MCF 10A (cell line): Measurements from ENCODE around the gene ANXA4. TPM values are rescaled to one million over a fixed set of nuclear protein-coding genes. Genes with fewer than 3 reads are reported as not detected.

Experiments used
- BruUV-seq: library from RNA; stranded (reverse); fragments of 400-500 nt; replicated peaks from 2 replicates; lab custom pipeline; 2021; lab: Mats Ljungman, UMichigan
- CTCF ChIA-PET: fragments of 300-600 bp; sonication (Branson Sonifier 250); formaldehyde crosslinking; extraction: SDS; loops from one replicate; lab custom pipeline; 2021; ENCODE audit warnings: antibody characterized with exemption, inconsistent platforms; lab: Yijun Ruan, JAX
- POLR2A ChIA-PET: fragments of 300-600, 350-650 bp; sonication (Branson Sonifier 250); formaldehyde crosslinking; extraction: SDS; loops from one replicate; lab custom pipeline; 2020; ENCODE audit warnings: antibody characterized with exemption, inconsistent platforms; lab: Yijun Ruan, JAX
- DNase-seq: peaks from one replicate; pipeline ENCODE4 v3.0.0-alpha.2; 2018; ENCODE audit not compliant: unreplicated experiment
- H3K27ac Mint-ChIP-seq: one replicate; pipeline ENCODE4 v1.8.0; 2022; ENCODE audit warnings: mild to moderate bottlenecking, low read depth, mixed read lengths; ENCODE audit not compliant: unreplicated experiment
- H3K27me3 Mint-ChIP-seq: one replicate; pipeline ENCODE4 v1.8.0; 2022; ENCODE audit warnings: mixed read lengths; ENCODE audit not compliant: insufficient read depth, unreplicated experiment
- H3K36me3 Mint-ChIP-seq: one replicate; pipeline ENCODE4 v1.8.0; 2022; ENCODE audit warnings: mild to moderate bottlenecking, moderate library complexity, mixed read lengths; ENCODE audit not compliant: insufficient read depth, unreplicated experiment
- H3K4me1 Mint-ChIP-seq: one replicate; pipeline ENCODE4 v1.8.0; 2022; ENCODE audit warnings: mixed read lengths; ENCODE audit not compliant: insufficient read depth, unreplicated experiment
- H3K4me3 Mint-ChIP-seq: one replicate; pipeline ENCODE4 v1.8.0; 2022; ENCODE audit warnings: mild to moderate bottlenecking, moderate library complexity, mixed read lengths; ENCODE audit not compliant: unreplicated experiment
- H3K9me3 Mint-ChIP-seq: one replicate; pipeline ENCODE4 v1.8.0; 2022; ENCODE audit warnings: mixed read lengths; ENCODE audit not compliant: unreplicated experiment
- CTCF ChIP-seq: fragments of 200-600 bp; IDR thresholded peaks from one replicate; pipeline ENCODE4 v1.8.0; 2022; ENCODE audit warnings: antibody characterized with exemption, mild to moderate bottlenecking; ENCODE audit not compliant: unreplicated experiment
- intact Hi-C: fragments of 100-400 bp; cut with micrococcal nuclease; formaldehyde crosslinking; loops from 2 replicates; pipeline ENCODE4 v1.14.1; 2022
- total RNA-seq: library from RNA; stranded (reverse); gene quantifications from 2 replicates; pipeline ENCODE4 v1.2.3, GENCODE V29; 2022

Gene ANXA4
- total RNA-seq, 1 experiment from 2014 or later: 82.9 TPM

- Mint-ChIP-seq H3K36me3 (peaks cover 34% of the 10 kb centered on the region), H3K4me3 (no peak overlapping the region), H3K9me3 (no peaks in the 10 kb centered on the region), H3K4me1 (peaks cover 10% of the 10 kb centered on the region), H3K27ac (no peak overlapping the region), H3K27me3 (no peaks in the 10 kb centered on the region)
- intact Hi-C loops: no loop called here
- POLR2A ChIA-PET: interaction anchor here (0.9 to 1.2 kb wide), 2 partner anchors 10 to 11 kb away, joined by 3 to 4 read pairs; no protein-coding TSS in a partner anchor
- CTCF ChIA-PET: interaction anchor here (0.7 to 2.0 kb wide), 3 partner anchors 30 to 107 kb away, joined by 3 to 6 read pairs (median 3); no protein-coding TSS in a partner anchor
- BruUV-seq: no TSS peak
- TF ChIP-seq CTCF: no peak
- DNase-seq: no peak
Measured at GRCh38 chr2:69786052-69786560, 44.2 kb downstream of the ANXA4 start.

- no peak for DNase-seq
- no peak for TF ChIP-seq CTCF
- Mint-ChIP-seq H3K27ac (no peak overlapping the region), H3K9me3 (no peaks in the 10 kb centered on the region), H3K27me3 (no peaks in the 10 kb centered on the region), H3K36me3 (peaks cover 45% of the 10 kb centered on the region), H3K4me3 (no peak overlapping the region), H3K4me1 (no peaks in the 10 kb centered on the region)
- POLR2A ChIA-PET: interaction anchor here (0.7 kb wide), 1 partner anchor 34 kb away, joined by 3 read pairs; no protein-coding TSS in a partner anchor
- CTCF ChIA-PET: interaction anchor here (1.2 to 1.3 kb wide), 2 partner anchors 64 to 66 kb away, joined by 4 to 6 read pairs; no protein-coding TSS in a partner anchor
- intact Hi-C loops: no loop called here
- BruUV-seq: no TSS peak
Measured at GRCh38 chr2:69789175-69789721, 47.3 kb downstream of the ANXA4 start.

- Mint-ChIP-seq H3K9me3 (no peaks in the 10 kb centered on the region), H3K27ac (no peak overlapping the region), H3K4me1 (no peaks in the 10 kb centered on the region), H3K4me3 (no peak overlapping the region), H3K27me3 (no peaks in the 10 kb centered on the region), H3K36me3 (peaks cover 45% of the 10 kb centered on the region)
- no peak for TF ChIP-seq CTCF
- no peak for DNase-seq
- no TSS peak for BruUV-seq
- intact Hi-C loops: no loop called here
- ChIA-PET CTCF (interaction anchor here (0.7 to 1.3 kb wide), 3 partner anchors 27 to 66 kb away, joined by 3 to 6 read pairs (median 4); no protein-coding TSS in a partner anchor), POLR2A (interaction anchor here (0.9 kb wide), 1 partner anchor 8 kb away, joined by 4 read pairs; no protein-coding TSS in a partner anchor)
Measured at GRCh38 chr2:69789772-69790600, 48.1 kb downstream of the ANXA4 start.

GRCh38 chr2:69790601-69790959 lies 48.6 kb downstream of the ANXA4 start:
- Mint-ChIP-seq H3K4me1 (no peaks in the 10 kb centered on the region), H3K27me3 (no peaks in the 10 kb centered on the region), H3K9me3 (no peaks in the 10 kb centered on the region), H3K36me3 (peaks cover 45% of the 10 kb centered on the region), H3K27ac (no peak overlapping the region), H3K4me3 (no peak overlapping the region)
- DNase-seq: no peak
- ChIA-PET CTCF (interaction anchor here (0.7 kb wide), 1 partner anchor 26 kb away, joined by 3 read pairs; no protein-coding TSS in a partner anchor), POLR2A (interaction anchor here (0.9 kb wide), 1 partner anchor 9 kb away, joined by 4 read pairs; no protein-coding TSS in a partner anchor)
- intact Hi-C loops: no loop called here
- no TSS peak for BruUV-seq
- TF ChIP-seq CTCF: no peak
